ENCODE measurements around the gene SIRPG. TPM values are rescaled to one million over a fixed set of nuclear protein-coding genes. Genes with fewer than 3 reads are reported as not detected.
A peak's percentile ranks its signal among the peaks of the same experiment; 100 is the strongest.

The SIRPG gene
- total and polyA plus RNA-seq, 12 donors: 0.25 to 2.0 (median 0.55) TPM; not detected in 3

DNA sequence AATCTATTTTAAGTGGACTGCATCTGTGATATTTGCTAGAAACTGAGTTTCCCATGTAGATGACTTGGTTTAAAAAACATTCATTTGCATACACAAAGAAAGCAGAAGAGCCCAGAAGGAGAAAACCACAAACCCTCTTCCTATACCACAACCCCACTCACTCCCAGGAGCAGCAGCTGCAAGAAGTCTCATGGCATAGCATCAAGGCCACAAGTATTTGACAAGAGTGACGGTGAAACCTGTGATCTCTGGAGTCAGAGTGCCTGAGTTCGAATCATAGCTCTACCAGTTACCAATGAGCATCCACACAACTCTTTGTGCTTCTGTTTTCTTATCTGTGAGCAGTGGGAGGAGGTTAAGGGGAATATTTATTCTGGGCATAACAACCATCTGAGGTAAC, 44.7 kb upstream of the SIRPG start:
- DNase-seq: peak in 1 of 7 donors; percentile 6
- H3K36me3 ChIP-seq (replicated peaks in 1 of 2): no peaks in the 10 kb centered on the region
- H3K27me3 ChIP-seq: no peaks in the 10 kb centered on the region
- 51 to 66% (median 55%) methylated on average over 2 of the region's 2 CpGs for WGBS, 4 donors
- TF ChIP-seq, protein P1, sequence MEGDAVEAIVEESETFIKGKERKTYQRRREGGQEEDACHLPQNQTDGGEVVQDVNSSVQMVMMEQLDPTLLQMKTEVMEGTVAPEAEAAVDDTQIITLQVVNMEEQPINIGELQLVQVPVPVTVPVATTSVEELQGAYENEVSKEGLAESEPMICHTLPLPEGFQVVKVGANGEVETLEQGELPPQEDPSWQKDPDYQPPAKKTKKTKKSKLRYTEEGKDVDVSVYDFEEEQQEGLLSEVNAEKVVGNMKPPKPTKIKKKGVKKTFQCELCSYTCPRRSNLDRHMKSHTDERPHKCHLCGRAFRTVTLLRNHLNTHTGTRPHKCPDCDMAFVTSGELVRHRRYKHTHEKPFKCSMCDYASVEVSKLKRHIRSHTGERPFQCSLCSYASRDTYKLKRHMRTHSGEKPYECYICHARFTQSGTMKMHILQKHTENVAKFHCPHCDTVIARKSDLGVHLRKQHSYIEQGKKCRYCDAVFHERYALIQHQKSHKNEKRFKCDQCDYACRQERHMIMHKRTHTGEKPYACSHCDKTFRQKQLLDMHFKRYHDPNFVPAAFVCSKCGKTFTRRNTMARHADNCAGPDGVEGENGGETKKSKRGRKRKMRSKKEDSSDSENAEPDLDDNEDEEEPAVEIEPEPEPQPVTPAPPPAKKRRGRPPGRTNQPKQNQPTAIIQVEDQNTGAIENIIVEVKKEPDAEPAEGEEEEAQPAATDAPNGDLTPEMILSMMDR (IDR thresholded peaks at IDR 0.05): no peak
- no peak for TF ChIP-seq POLR2A (IDR thresholded peaks at IDR 0.05)
- intact Hi-C loops (cut with DNase I): no loop called here
- H3K4me3 ChIP-seq: no peak overlapping the region
- H3K27ac ChIP-seq: no peak overlapping the region
- H3K4me1 ChIP-seq (replicated peaks in 1 of 2): no peaks in the 10 kb centered on the region
- no peaks in the 10 kb centered on the region for H3K9me3 ChIP-seq (replicated peaks in 1 of 3)

GRCh38 chr20:1700990-1701389, 43.4 kb upstream of the SIRPG start:
- H3K4me1 ChIP-seq (replicated peaks in 1 of 2): no peaks in the 10 kb centered on the region
- no peaks in the 10 kb centered on the region for H3K9me3 ChIP-seq (replicated peaks in 1 of 3)
- no peak overlapping the region for H3K4me3 ChIP-seq
- 63 to 74% (median 69%) methylated on average over 1 of the region's 1 CpG for WGBS, 4 donors
- TF ChIP-seq, protein P1 (IDR thresholded peaks at IDR 0.05): no peak
- no peak for TF ChIP-seq POLR2A (IDR thresholded peaks at IDR 0.05)
- H3K27ac ChIP-seq: no peak overlapping the region
- intact Hi-C loops (cut with DNase I): no loop called here
- no peaks in the 10 kb centered on the region for H3K27me3 ChIP-seq
- DNase-seq: no peak
- H3K36me3 ChIP-seq (replicated peaks in 1 of 2): no peaks in the 10 kb centered on the region

DNA sequence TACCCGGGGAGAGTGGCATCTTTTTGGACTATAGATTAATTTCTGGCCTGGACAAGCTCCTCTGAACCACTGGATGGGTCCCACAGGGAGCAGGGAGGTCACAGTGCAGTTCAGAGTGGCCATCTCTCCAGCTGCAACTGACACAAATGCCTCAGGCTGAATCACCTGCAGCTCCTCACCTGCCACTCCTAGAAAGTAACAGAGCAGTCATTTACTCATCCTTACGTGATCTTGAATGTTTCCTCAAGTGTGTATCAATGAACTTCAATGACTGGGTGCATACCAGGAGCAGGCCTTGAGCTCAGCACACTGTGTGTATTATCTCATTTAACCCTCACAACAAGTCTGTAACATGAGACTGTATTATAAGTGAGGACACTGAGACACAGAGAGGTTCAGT, 40.0 kb upstream of the SIRPG start:
- no peaks in the 10 kb centered on the region for H3K36me3 ChIP-seq (replicated peaks in 1 of 2)
- no peak overlapping the region for H3K27ac ChIP-seq
- H3K4me3 ChIP-seq: no peak overlapping the region
- H3K4me1 ChIP-seq (replicated peaks in 1 of 2): no peaks in the 10 kb centered on the region
- intact Hi-C loops (cut with DNase I): no loop called here
- DNase-seq: no peak
- H3K9me3 ChIP-seq (replicated peaks in 1 of 3): no peaks in the 10 kb centered on the region
- 64 to 83% (median 75%) methylated on average over 2 of the region's 2 CpGs for WGBS, 4 donors
- TF ChIP-seq POLR2A (IDR thresholded peaks at IDR 0.05): no peak
- TF ChIP-seq, protein P1 (IDR thresholded peaks at IDR 0.05): no peak
- no peaks in the 10 kb centered on the region for H3K27me3 ChIP-seq

DNA sequence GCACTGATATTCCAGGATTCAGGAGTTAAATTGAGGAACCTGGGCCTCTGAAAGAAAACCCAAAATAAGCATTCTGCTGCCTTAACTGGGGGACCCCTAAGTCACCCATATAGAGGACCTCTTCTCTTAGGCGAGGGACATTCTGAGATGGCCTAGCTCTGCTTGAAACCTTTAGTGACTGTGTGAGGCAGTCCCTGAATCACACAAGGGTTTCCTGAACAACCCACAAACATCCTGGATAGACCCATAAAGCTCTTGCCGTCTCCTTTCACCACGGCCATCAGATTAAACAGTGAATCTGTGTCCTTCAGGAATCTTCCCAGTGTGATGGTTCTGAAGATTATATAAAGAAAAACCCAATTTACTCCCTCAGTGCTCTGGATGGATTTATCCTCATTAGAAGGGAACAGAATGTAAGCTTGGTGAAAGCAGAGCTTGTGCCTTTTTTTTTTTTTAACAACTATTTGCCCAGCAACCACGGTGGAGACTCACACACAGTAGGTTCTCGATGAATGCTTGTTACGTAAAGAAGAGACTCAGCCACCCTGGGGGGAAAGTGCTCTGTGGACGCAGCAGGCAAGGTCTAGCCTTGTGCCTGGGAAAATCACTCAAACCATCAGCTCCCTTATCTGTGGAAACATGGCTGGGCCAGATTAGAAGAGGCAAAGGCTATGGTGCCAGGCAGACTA, 39.1 kb upstream of the SIRPG start:
- Histone ChIP-seq H3K9me3 (replicated peaks in 1 of 3) (no peaks in the 10 kb centered on the region), H3K4me1 (replicated peaks in 1 of 2) (no peaks in the 10 kb centered on the region), H3K36me3 (replicated peaks in 1 of 2) (no peaks in the 10 kb centered on the region), H3K27ac (no peak overlapping the region), H3K27me3 (no peaks in the 10 kb centered on the region), H3K4me3 (no peak overlapping the region)
- intact Hi-C loops (cut with DNase I): no loop called here
- 66 to 74% (median 68%) methylated on average over 7 of the region's 7 CpGs for WGBS, 4 donors
- TF ChIP-seq, protein P1 (IDR thresholded peaks at IDR 0.05): no peak
- TF ChIP-seq POLR2A (IDR thresholded peaks at IDR 0.05): no peak
- no peak for DNase-seq

Data from adrenal gland (tissue), 12 donors.